Natural killer cell (primary cell): ENCODE data around the gene FJX1. TPM values are rescaled to one million over a fixed set of nuclear protein-coding genes. Genes with fewer than 3 reads are reported as not detected.
A peak's percentile ranks its signal among the peaks of the same experiment; 100 is the strongest.

Source experiments
- ATAC-seq, 3 donors: fragments of 150-1000 bp in 2 of 3; fragments of 200-7000 bp in 1 of 3; cut with Tn5 transposase; 1 replicate in 1 of 3; 2 replicates in 2 of 3; pipeline ENCODE4 v1.10.0; 2021; ENCODE audit warnings: mild to moderate bottlenecking in 2 of 3, moderate library complexity in 2 of 3
- DNase-seq, 2 donors: peaks; one replicate each; pipeline versions ENCODE4 v3.0.0 to v3.0.0-alpha.2; 2013 to 2021; ENCODE audit warnings: mixed read lengths in 1 of 2
- H3K27ac ChIP-seq: one replicate; pipeline ENCODE4 v1.5.1; 2013; ENCODE audit warnings: mild to moderate bottlenecking, low read length
- H3K27me3 ChIP-seq: one replicate; pipeline ENCODE4 v1.6.1; 2013; ENCODE audit warnings: low read length; ENCODE audit not compliant: control insufficient read depth, insufficient read depth
- H3K36me3 ChIP-seq: one replicate; pipeline ENCODE4 v1.6.1; 2013; ENCODE audit warnings: low read length; ENCODE audit not compliant: control insufficient read depth, insufficient read depth
- H3K4me1 ChIP-seq: one replicate; pipeline ENCODE4 v1.6.1; 2013; ENCODE audit warnings: low read length; ENCODE audit not compliant: control insufficient read depth, insufficient read depth
- H3K4me3 ChIP-seq: one replicate; pipeline ENCODE4 v1.5.1; 2013; ENCODE audit warnings: low read length
- H3K9me3 ChIP-seq: one replicate; pipeline ENCODE4 v1.6.1; 2013; ENCODE audit warnings: low read length; ENCODE audit not compliant: control insufficient read depth, insufficient read depth
- H3K27ac Mint-ChIP-seq, 2 donors: one replicate each; pipeline ENCODE4 v1.8.0; 2022; ENCODE audit warnings: mild to moderate bottlenecking in 2 of 2, mixed read lengths in 2 of 2, moderate library complexity in 1 of 2
- H3K27me3 Mint-ChIP-seq, 2 donors: one replicate each; pipeline ENCODE4 v1.8.0; 2022; ENCODE audit warnings: low read depth in 2 of 2, mixed read lengths in 2 of 2
- H3K36me3 Mint-ChIP-seq: one replicate; pipeline ENCODE4 v1.8.0; 2022; ENCODE audit warnings: mixed read lengths
- H3K4me1 Mint-ChIP-seq, 2 donors: one replicate each; pipeline ENCODE4 v1.8.0; 2022; ENCODE audit warnings: mixed read lengths in 2 of 2
- H3K4me3 Mint-ChIP-seq: one replicate; pipeline ENCODE4 v1.8.0; 2022; ENCODE audit warnings: mild to moderate bottlenecking, moderate library complexity, mixed read lengths
- H3K9me3 Mint-ChIP-seq, 2 donors: one replicate each; pipeline ENCODE4 v1.8.0; 2022; ENCODE audit warnings: mixed read lengths in 2 of 2
- WGBS: methylation state at CpG from one replicate; pipeline ENCODE4 v1.1.7; 2013; ENCODE audit warnings: missing lambda C conversion rate; ENCODE audit not compliant: insufficient coverage; 5-methylcytosine and 5-hydroxymethylcytosine counted together
- intact Hi-C: fragments of 100-400 bp; cut with micrococcal nuclease; formaldehyde crosslinking; loops from one replicate; pipeline ENCODE4 v1.14.2; 2022
- total RNA-seq, 4 donors: library from RNA; stranded (reverse); fragments of 120-200 nt in 1 of 4; gene quantifications; one replicate each; pipeline versions ENCODE4 v1.2.3 to v1.2.4, GENCODE V29; 2013 to 2022
- TF ChIP-seq, protein P1 (sequence below): fragments of 200-600 bp; IDR thresholded peaks from one replicate; pipeline ENCODE4 v1.8.0; 2022; ENCODE audit warnings: antibody characterized with exemption

Gene FJX1, protein sequence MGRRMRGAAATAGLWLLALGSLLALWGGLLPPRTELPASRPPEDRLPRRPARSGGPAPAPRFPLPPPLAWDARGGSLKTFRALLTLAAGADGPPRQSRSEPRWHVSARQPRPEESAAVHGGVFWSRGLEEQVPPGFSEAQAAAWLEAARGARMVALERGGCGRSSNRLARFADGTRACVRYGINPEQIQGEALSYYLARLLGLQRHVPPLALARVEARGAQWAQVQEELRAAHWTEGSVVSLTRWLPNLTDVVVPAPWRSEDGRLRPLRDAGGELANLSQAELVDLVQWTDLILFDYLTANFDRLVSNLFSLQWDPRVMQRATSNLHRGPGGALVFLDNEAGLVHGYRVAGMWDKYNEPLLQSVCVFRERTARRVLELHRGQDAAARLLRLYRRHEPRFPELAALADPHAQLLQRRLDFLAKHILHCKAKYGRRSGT
- total RNA-seq = not detected
- not detected for total RNA-seq (2013)

DNA sequence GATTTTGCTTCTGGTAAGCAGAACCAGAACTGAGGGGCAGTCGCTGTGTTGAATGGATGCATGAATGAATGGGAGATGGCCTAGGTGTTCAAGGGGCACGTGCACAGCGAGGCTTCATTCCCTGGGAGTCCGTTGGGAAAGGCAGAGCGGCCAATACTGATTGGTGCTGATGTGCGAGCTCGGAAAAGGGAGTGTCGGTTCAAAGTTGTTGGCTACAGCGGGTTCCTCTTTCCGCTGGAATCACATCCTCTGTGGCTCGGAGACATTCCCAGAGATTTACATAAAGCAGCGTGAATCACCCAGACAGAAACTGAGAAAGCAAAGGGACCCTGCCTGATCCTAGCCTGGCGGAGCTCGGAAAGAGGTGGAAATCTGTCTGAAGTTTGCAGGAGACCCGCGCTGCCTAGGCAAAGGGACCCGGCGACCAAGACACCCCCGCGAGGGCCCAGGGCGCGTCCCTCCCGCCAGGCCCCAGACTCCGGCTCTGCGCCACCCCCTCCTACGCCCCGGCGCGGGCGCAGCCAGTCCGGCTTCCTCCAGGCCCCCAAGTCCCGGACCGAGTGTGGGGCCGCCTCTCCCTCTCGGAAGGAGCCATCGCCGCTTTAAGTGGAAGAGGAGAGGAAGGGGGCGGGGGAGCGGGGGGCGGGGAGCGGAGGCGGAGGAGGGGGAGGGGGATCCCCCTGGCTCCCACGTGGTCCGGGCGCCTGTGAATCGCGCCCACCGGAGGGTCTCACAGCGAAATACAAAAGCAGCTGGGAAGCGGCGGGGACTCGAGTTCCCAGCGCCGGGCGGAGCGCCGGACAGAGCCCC, at the start of gene FJX1:
Gene FJX1, plus strand, starts transcription at position 774 of the 810 bp plus-strand sequence. CDS start 177 bp downstream, outside the sequence.
- 5% methylated on average over 48 of the region's 57 CpGs for WGBS
- intact Hi-C loops = loop anchor here (2.0 to 5.0 kb wide), 2 partner anchors 205 to 859 kb away; no protein-coding TSS in a partner anchor
- H3K4me1 ChIP-seq = peaks cover 17% of the 10 kb centered on the region
- H3K9me3 ChIP-seq = no peaks in the 10 kb centered on the region
- TF ChIP-seq, protein P1, sequence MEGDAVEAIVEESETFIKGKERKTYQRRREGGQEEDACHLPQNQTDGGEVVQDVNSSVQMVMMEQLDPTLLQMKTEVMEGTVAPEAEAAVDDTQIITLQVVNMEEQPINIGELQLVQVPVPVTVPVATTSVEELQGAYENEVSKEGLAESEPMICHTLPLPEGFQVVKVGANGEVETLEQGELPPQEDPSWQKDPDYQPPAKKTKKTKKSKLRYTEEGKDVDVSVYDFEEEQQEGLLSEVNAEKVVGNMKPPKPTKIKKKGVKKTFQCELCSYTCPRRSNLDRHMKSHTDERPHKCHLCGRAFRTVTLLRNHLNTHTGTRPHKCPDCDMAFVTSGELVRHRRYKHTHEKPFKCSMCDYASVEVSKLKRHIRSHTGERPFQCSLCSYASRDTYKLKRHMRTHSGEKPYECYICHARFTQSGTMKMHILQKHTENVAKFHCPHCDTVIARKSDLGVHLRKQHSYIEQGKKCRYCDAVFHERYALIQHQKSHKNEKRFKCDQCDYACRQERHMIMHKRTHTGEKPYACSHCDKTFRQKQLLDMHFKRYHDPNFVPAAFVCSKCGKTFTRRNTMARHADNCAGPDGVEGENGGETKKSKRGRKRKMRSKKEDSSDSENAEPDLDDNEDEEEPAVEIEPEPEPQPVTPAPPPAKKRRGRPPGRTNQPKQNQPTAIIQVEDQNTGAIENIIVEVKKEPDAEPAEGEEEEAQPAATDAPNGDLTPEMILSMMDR = no peak
- Mint-ChIP-seq H3K27ac (no peak within 1 kb of the TSS), H3K27me3 (peaks cover 45 to 82% of the 10 kb centered on the region in 2 donors), H3K9me3 (no peaks in the 10 kb centered on the region), H3K36me3 (no peaks in the 10 kb centered on the region), H3K4me3 (peak within 1 kb of the TSS; percentile 83), H3K4me1 (peaks cover 3 to 5% of the 10 kb centered on the region in 2 donors)
- H3K4me3 ChIP-seq = no peak within 1 kb of the TSS
- DNase-seq (peak in 1 of 2 donors; percentile 8), ATAC-seq (peak in 2 of 3 donors; percentile 20 to 24)
- H3K27me3 ChIP-seq = peaks cover 28% of the 10 kb centered on the region
- H3K27ac ChIP-seq = no peak within 1 kb of the TSS
- H3K36me3 ChIP-seq = no peaks in the 10 kb centered on the region

DNA sequence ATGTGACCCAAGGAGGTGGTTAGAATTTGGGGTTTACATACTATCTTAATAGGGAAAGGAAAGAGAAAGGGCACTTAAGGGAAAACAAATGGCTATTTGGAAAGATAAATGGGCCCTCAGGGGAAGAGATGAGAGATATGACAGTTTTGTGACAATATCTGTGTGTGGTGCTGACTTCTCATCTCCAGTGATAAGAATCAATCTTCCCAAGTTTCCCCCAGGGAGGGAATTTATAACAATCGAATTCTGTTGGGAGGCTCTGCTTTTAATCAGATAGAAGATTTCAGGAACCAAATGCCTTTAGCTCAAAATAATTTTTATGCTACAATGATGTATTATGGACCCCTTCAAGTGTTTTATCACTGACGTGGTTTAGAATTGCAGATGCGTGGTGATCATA, 46.6 kb upstream of the FJX1 start:
- peaks cover 19 to 40% of the 10 kb centered on the region in 2 donors for H3K27me3 Mint-ChIP-seq
- Histone ChIP-seq H3K27ac (no peak overlapping the region), H3K4me3 (no peak overlapping the region), H3K4me1 (no peaks in the 10 kb centered on the region), H3K27me3 (no peaks in the 10 kb centered on the region), H3K36me3 (no peaks in the 10 kb centered on the region), H3K9me3 (no peaks in the 10 kb centered on the region)
- no peaks in the 10 kb centered on the region for H3K4me1 Mint-ChIP-seq
- intact Hi-C loops = no loop called here
- no peak overlapping the region for H3K4me3 Mint-ChIP-seq
- 40% methylated on average over 1 of the region's 3 CpGs for WGBS
- no peak for ATAC-seq
- no peak overlapping the region for H3K27ac Mint-ChIP-seq
- H3K36me3 Mint-ChIP-seq = no peaks in the 10 kb centered on the region
- DNase-seq = no peak
- H3K9me3 Mint-ChIP-seq = peaks cover 0 to 3% of the 10 kb centered on the region in 2 donors
- TF ChIP-seq, protein P1 = no peak

DNA sequence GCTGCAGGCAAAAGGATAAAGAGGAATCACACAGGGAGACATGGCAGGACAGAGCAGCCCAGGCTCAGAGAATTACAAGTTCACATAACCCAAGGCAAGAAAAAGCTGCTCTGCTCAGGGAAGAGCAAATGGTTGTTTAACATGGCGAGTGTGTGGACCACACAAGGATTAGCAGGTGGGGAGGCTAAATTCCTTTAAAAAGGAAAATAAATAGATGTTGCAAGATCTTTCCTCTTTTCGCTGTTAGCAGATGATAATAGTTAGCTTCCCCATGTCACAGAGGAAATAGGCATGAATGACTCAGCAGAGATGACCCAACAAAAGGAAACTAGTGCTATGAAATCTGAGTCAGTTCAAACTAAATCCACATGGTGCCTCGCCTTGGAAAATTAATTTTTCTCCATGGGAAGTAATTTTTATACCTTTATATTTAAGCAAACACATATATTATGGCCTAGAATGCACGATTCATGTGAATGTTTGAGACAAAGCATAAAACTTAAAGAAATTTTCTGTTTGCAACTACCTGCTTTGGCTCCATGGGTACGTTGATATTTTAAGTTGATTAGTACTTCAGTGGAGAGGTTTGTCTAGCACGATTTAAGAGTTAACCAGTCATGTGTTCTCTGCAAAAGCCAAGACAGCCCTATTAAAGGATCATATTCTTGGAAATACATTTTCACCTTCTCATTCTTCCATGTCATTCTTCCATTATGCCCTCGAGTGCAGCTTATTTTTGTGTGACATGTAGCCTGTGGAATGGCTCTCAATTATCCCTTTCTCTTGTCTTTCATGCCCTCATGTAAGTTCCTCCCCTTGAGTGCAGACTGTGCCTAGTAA, 38.5 kb upstream of the FJX1 start:
- Mint-ChIP-seq H3K4me3 (no peak overlapping the region), H3K36me3 (no peaks in the 10 kb centered on the region), H3K27me3 (peaks cover 18 to 47% of the 10 kb centered on the region in 2 donors), H3K4me1 (no peaks in the 10 kb centered on the region), H3K27ac (no peak overlapping the region), H3K9me3 (no peaks in the 10 kb centered on the region)
- Histone ChIP-seq H3K27me3 (no peaks in the 10 kb centered on the region), H3K27ac (no peak overlapping the region), H3K36me3 (no peaks in the 10 kb centered on the region), H3K9me3 (no peaks in the 10 kb centered on the region), H3K4me1 (no peaks in the 10 kb centered on the region), H3K4me3 (no peak overlapping the region)
- TF ChIP-seq, protein P1 = no peak
- DNase-seq = no peak
- no peak for ATAC-seq
- intact Hi-C loops = no loop called here
- 50% methylated on average over 6 of the region's 7 CpGs for WGBS
